ENCODE results near the gene JARID2.

JARID2 gene

DNA sequence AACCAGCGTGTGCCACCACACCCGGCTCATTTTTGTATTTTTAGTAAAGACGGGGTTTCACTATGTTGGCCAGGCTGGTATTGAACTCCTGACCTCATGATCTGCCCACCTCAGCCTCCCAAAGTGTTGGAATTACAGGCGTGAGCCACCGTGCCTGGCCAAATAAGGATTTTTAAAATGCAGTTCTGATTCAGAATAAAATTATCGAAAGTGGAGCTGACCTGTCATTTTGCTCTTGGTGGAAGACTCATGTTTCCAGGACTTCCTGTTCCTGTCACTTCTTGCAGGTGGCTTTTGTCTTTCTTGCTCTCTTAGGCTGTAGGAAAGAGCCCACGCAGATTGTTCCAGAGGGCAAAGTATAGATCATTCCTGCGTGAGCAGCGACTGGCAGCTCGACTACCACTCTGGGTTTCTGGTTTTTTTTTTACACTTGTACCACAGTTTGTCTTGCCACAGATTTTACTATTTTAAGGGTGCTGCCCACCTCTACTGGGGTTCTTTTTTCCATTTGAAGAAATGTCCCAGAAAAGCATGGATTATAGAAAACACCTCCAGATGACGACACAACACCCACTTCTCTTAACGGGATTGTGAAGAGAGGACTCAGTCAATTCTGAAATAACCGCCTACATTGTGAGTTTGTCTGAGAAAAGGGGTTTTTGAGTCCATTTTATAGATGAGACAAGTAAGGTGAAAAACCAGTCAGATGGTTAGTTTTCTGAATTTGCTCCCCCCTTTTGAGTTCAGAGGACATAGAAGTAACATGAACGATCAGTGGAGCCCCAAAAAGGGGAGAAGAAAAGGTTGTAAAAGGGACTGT is 7.5 kb downstream of the JARID2 start:
- ChIA-PET CTCF (interaction anchor here (1.1 to 3.8 kb wide), 7 partner anchors 13 to 137 kb away, joined by 3 to 32 read pairs (median 5); no protein-coding TSS in a partner anchor), POLR2A (interaction anchor here (0.7 to 0.8 kb wide), 2 partner anchors 95 to 191 kb away, joined by 3 to 6 read pairs; no protein-coding TSS in a partner anchor)
- Histone ChIP-seq H3K4me1 (ENCODE audit: control extremely low read depth in 1 of 4, control insufficient read depth in 4 of 4, insufficient read depth in 4 of 4, low read length in 3 of 4) (peaks cover 18 to 95% (median 78%) of the 10 kb centered on the region in 4 experiments), H3K36me3 (ENCODE audit: control insufficient read depth in 4 of 4, insufficient read depth in 4 of 4, low read length in 3 of 4) (peaks cover 0 to 6% (median 0%) of the 10 kb centered on the region in 4 experiments), H3K27me3 (replicated peaks in 2 of 5; ENCODE audit: control insufficient read depth in 4 of 5, insufficient read depth in 5 of 5, low read length in 4 of 5) (no peaks in the 10 kb centered on the region), H3K4me3 (ENCODE audit: control insufficient read depth in 1 of 7, extremely low read depth in 1 of 7, insufficient read depth in 4 of 7, low read depth in 2 of 7, low read length in 6 of 7) (peak overlapping the region in 1 of 7 experiments; percentile 14), H3K9me3 (ENCODE audit: control extremely low read depth in 1 of 5, control insufficient read depth in 4 of 5, insufficient read depth in 2 of 5, low read depth in 1 of 5, low read length in 4 of 5) (no peaks in the 10 kb centered on the region), H3K27ac (ENCODE audit: insufficient read depth in 1 of 2, low read depth in 1 of 2, low read length in 2 of 2, poor library complexity in 1 of 2, severe bottlenecking in 2 of 2) (peak overlapping the region in 1 of 2 experiments; percentile 50)
- DNase-seq = peak in 1 of 3 donors; percentile 60
- WGBS (ENCODE audit: insufficient coverage) = 61% methylated on average over 10 of the region's 14 CpGs

DNA sequence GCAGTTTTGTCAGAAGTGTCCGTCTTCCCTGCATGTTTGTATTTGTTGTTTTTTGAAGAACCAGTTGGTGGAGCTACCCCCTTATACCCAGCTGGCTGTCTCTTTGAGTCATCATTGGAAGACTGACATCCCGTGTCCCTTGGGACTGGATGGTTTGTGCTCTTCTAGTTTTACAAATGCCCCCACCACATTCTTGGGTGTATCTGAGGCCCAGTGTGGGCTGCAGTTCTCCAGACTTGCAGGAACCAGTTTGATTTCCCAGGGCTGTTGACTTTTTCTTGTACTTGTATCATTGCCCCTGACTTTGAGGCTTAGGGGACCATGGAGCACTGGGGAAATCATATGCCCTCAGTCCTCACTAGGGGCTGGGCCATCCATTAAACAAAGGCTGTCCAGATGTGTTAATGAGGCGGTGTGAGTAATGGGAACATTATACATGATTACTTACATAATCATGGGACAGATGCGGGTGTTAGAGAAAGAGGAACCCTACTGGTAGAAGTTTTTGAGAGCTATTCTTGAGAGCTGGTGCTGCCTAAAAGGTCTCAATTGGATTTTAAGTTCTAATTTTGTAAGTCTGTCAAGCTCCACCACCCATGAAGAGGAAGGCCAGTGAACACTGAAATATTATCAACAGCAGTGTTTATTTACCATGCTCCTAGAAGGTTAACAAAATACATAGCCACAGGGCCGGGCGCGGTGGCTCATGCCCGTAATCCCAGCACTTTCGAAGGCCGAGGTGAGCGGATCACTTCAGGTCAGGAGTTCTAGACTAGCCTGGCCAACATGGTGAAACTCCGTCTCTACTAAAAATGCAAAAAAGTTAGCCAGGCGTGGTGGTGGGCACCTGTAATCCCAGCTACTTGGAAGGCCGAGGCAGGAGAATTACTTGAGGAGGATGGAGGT is 8.5 kb downstream of the JARID2 start:
- no peaks in the 10 kb centered on the region for H3K27me3 ChIP-seq (replicated peaks in 2 of 5; ENCODE audit: control insufficient read depth in 4 of 5, insufficient read depth in 5 of 5, low read length in 4 of 5)
- peak; percentile 47 to 81 (median 72) for DNase-seq
- H3K27ac ChIP-seq (ENCODE audit: insufficient read depth in 1 of 2, low read depth in 1 of 2, low read length in 2 of 2, poor library complexity in 1 of 2, severe bottlenecking in 2 of 2) = peak overlapping the region in 1 of 2 experiments; percentile 50
- H3K9me3 ChIP-seq (ENCODE audit: control extremely low read depth in 1 of 5, control insufficient read depth in 4 of 5, insufficient read depth in 2 of 5, low read depth in 1 of 5, low read length in 4 of 5) = no peaks in the 10 kb centered on the region
- CTCF ChIA-PET = interaction anchor here (0.7 to 3.8 kb wide), 12 partner anchors 10 to 1044 kb away, joined by 3 to 32 read pairs (median 3); no protein-coding TSS in a partner anchor
- H3K4me1 ChIP-seq (ENCODE audit: control extremely low read depth in 1 of 4, control insufficient read depth in 4 of 4, insufficient read depth in 4 of 4, low read length in 3 of 4) = peaks cover 23 to 97% (median 79%) of the 10 kb centered on the region in 4 experiments
- peaks cover 0 to 6% (median 1%) of the 10 kb centered on the region in 4 experiments for H3K36me3 ChIP-seq (ENCODE audit: control insufficient read depth in 4 of 4, insufficient read depth in 4 of 4, low read length in 3 of 4)
- WGBS (ENCODE audit: insufficient coverage) = 89% methylated on average over 8 of the region's 14 CpGs
- peak overlapping the region in 2 of 7 experiments; percentile 11 to 14 for H3K4me3 ChIP-seq (ENCODE audit: control insufficient read depth in 1 of 7, extremely low read depth in 1 of 7, insufficient read depth in 4 of 7, low read depth in 2 of 7, low read length in 6 of 7)
- POLR2A ChIA-PET = interaction anchor here (0.6 to 0.9 kb wide), 3 partner anchors 10 to 893 kb away, joined by 3 to 4 read pairs (median 3); no protein-coding TSS in a partner anchor

DNA sequence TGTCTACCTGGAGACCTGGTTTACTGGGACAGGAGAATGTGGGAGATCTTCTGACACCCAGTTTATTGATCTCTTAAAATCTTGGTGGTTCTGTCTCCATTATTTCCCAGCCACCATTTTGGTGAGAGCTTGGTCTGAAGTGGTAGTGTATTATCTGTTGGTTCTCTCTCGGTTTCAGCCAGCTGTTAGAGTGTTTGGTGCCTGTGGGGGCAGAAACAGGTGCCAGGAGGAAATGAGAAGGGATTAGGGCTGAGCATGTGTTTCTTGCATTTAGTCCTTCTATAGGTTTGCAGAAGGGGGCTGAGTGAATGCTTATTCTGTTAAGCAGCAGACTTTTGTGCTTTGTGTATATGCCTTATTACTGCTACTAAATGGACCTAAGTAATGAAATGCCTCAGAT is 9.6 kb downstream of the JARID2 start:
- H3K27me3 ChIP-seq (replicated peaks in 2 of 5; ENCODE audit: control insufficient read depth in 4 of 5, insufficient read depth in 5 of 5, low read length in 4 of 5) = no peaks in the 10 kb centered on the region
- no peaks in the 10 kb centered on the region for H3K9me3 ChIP-seq (ENCODE audit: control extremely low read depth in 1 of 5, control insufficient read depth in 4 of 5, insufficient read depth in 2 of 5, low read depth in 1 of 5, low read length in 4 of 5)
- peak in 2 of 3 donors; percentile 70 to 80 for DNase-seq
- H3K4me1 ChIP-seq (ENCODE audit: control extremely low read depth in 1 of 4, control insufficient read depth in 4 of 4, insufficient read depth in 4 of 4, low read length in 3 of 4) = peaks cover 30 to 97% (median 78%) of the 10 kb centered on the region in 4 experiments
- CTCF ChIA-PET = interaction anchor here (1.2 to 3.8 kb wide), 4 partner anchors 8 to 135 kb away, joined by 3 to 32 read pairs (median 5); no protein-coding TSS in a partner anchor
- H3K36me3 ChIP-seq (ENCODE audit: control insufficient read depth in 4 of 4, insufficient read depth in 4 of 4, low read length in 3 of 4) = peaks cover 0 to 7% (median 2%) of the 10 kb centered on the region in 4 experiments
- WGBS (ENCODE audit: insufficient coverage) = 0% methylated on average over 1 of the region's 1 CpG
- H3K27ac ChIP-seq (ENCODE audit: insufficient read depth in 1 of 2, low read depth in 1 of 2, low read length in 2 of 2, poor library complexity in 1 of 2, severe bottlenecking in 2 of 2) = peak overlapping the region in 1 of 2 experiments; percentile 43
- no peak overlapping the region for H3K4me3 ChIP-seq (ENCODE audit: control insufficient read depth in 1 of 7, extremely low read depth in 1 of 7, insufficient read depth in 4 of 7, low read depth in 2 of 7, low read length in 6 of 7)
- POLR2A ChIA-PET = no interaction called here

GRCh38 chr6:15255909-15256395 is 10.1 kb downstream of the JARID2 start:
- no peak for DNase-seq
- ChIA-PET CTCF (interaction anchor here (1.2 to 3.8 kb wide), 3 partner anchors 9 to 81 kb away, joined by 3 to 32 read pairs (median 4); no protein-coding TSS in a partner anchor), POLR2A (no interaction called here)
- 76% methylated on average over 3 of the region's 4 CpGs for WGBS (ENCODE audit: insufficient coverage)
- H3K27me3 ChIP-seq (replicated peaks in 2 of 5; ENCODE audit: control insufficient read depth in 4 of 5, insufficient read depth in 5 of 5, low read length in 4 of 5) = no peaks in the 10 kb centered on the region
- peak overlapping the region in 1 of 2 experiments; percentile 43 for H3K27ac ChIP-seq (ENCODE audit: insufficient read depth in 1 of 2, low read depth in 1 of 2, low read length in 2 of 2, poor library complexity in 1 of 2, severe bottlenecking in 2 of 2)
- H3K4me3 ChIP-seq (ENCODE audit: control insufficient read depth in 1 of 7, extremely low read depth in 1 of 7, insufficient read depth in 4 of 7, low read depth in 2 of 7, low read length in 6 of 7) = no peak overlapping the region
- H3K4me1 ChIP-seq (ENCODE audit: control extremely low read depth in 1 of 4, control insufficient read depth in 4 of 4, insufficient read depth in 4 of 4, low read length in 3 of 4) = peaks cover 35 to 97% (median 77%) of the 10 kb centered on the region in 4 experiments
- peaks cover 0 to 10% (median 2%) of the 10 kb centered on the region in 4 experiments for H3K36me3 ChIP-seq (ENCODE audit: control insufficient read depth in 4 of 4, insufficient read depth in 4 of 4, low read length in 3 of 4)
- H3K9me3 ChIP-seq (ENCODE audit: control extremely low read depth in 1 of 5, control insufficient read depth in 4 of 5, insufficient read depth in 2 of 5, low read depth in 1 of 5, low read length in 4 of 5) = no peaks in the 10 kb centered on the region

GRCh38 chr6:15256538-15257271 is 10.8 kb downstream of the JARID2 start:
- no peaks in the 10 kb centered on the region for H3K9me3 ChIP-seq (ENCODE audit: control extremely low read depth in 1 of 5, control insufficient read depth in 4 of 5, insufficient read depth in 2 of 5, low read depth in 1 of 5, low read length in 4 of 5)
- ChIA-PET CTCF (interaction anchor here (1.2 to 1.4 kb wide), 2 partner anchors 9 to 10 kb away, joined by 3 read pairs; no protein-coding TSS in a partner anchor), POLR2A (no interaction called here)
- H3K27ac ChIP-seq (ENCODE audit: insufficient read depth in 1 of 2, low read depth in 1 of 2, low read length in 2 of 2, poor library complexity in 1 of 2, severe bottlenecking in 2 of 2) = no peak overlapping the region
- peaks cover 33 to 95% (median 74%) of the 10 kb centered on the region in 4 experiments for H3K4me1 ChIP-seq (ENCODE audit: control extremely low read depth in 1 of 4, control insufficient read depth in 4 of 4, insufficient read depth in 4 of 4, low read length in 3 of 4)
- H3K4me3 ChIP-seq (ENCODE audit: control insufficient read depth in 1 of 7, extremely low read depth in 1 of 7, insufficient read depth in 4 of 7, low read depth in 2 of 7, low read length in 6 of 7) = no peak overlapping the region
- WGBS (ENCODE audit: insufficient coverage) = 90% methylated on average over 7 of the region's 9 CpGs
- DNase-seq = no peak
- H3K27me3 ChIP-seq (replicated peaks in 2 of 5; ENCODE audit: control insufficient read depth in 4 of 5, insufficient read depth in 5 of 5, low read length in 4 of 5) = no peaks in the 10 kb centered on the region
- H3K36me3 ChIP-seq (ENCODE audit: control insufficient read depth in 4 of 4, insufficient read depth in 4 of 4, low read length in 3 of 4) = peaks cover 0 to 10% (median 2%) of the 10 kb centered on the region in 4 experiments

All from common myeloid progenitor, CD34-positive (primary cell).